ENCODE results near the gene SEZ6L2. TPM values are rescaled to one million over a fixed set of nuclear protein-coding genes. Genes with fewer than 3 reads are reported as not detected.

Gene SEZ6L2
- total RNA-seq, 2 donors from 2014 or later = 0.82 to 1.8 TPM

- DNase-seq = no peak
- intact Hi-C loops (cut with DNase I) = loop anchor here (10.0 kb wide), 2 partner anchors 141 to 151 kb away; partner anchors contain the start of gene DOC2A (in 1 of the 2)
- ATAC-seq = no peak
Observed at GRCh38 chr16:29863669-29863984, 35.7 kb downstream of the SEZ6L2 start.

GRCh38 chr16:29862884-29863668 is 36.3 kb downstream of the SEZ6L2 start, which contains the start of gene CDIPT:
Gene CDIPT (minus strand): TSS chr16:29863226. CDS start chr16:29862857, 369 bp downstream.
- intact Hi-C loops (cut with DNase I) = loop anchor here (10.0 kb wide), 2 partner anchors 142 to 152 kb away; partner anchors contain the start of gene DOC2A (in 1 of the 2)
- DNase-seq (peak; percentile 96), ATAC-seq (peak; percentile 97)

- DNase-seq (peak; percentile 45), ATAC-seq (peak; percentile 2 to 9)
- intact Hi-C loops (cut with DNase I) = loop anchor here (10.0 kb wide), 2 partner anchors 142 to 152 kb away; partner anchors contain the start of gene DOC2A (in 1 of the 2)
Observed at GRCh38 chr16:29862383-29862883, 36.9 kb downstream of the SEZ6L2 start.

- ATAC-seq (peak in 1 of 2 donors; percentile 21), DNase-seq (no peak)
- intact Hi-C loops (cut with DNase I) = loop anchor here (10.0 kb wide), 2 partner anchors 145 to 155 kb away; partner anchors contain the start of gene DOC2A (in 1 of the 2)
Observed at GRCh38 chr16:29860218-29860617, 39.1 kb downstream of the SEZ6L2 start.

- no peak for ATAC-seq
- no peak for DNase-seq
- intact Hi-C loops (cut with DNase I) = no loop called here
Observed at GRCh38 chr16:29858974-29859373, 40.4 kb downstream of the SEZ6L2 start.

- DNase-seq (no peak), ATAC-seq (no peak)
- intact Hi-C loops (cut with DNase I) = no loop called here
Observed at GRCh38 chr16:29858149-29858849, 41.1 kb downstream of the SEZ6L2 start.

- intact Hi-C loops (cut with DNase I) = no loop called here
- DNase-seq (no peak), ATAC-seq (no peak)
Observed at GRCh38 chr16:29857133-29857760, 42.1 kb downstream of the SEZ6L2 start.

- ATAC-seq = no peak
Observed at GRCh38 chr16:29854520-29855100, 44.7 kb downstream of the SEZ6L2 start.

GRCh38 chr16:29852654-29853053 is 46.7 kb downstream of the SEZ6L2 start:
- intact Hi-C loops (cut with DNase I) = no loop called here
- no peak for DNase-seq
- peak; percentile 52 to 70 for ATAC-seq

More at GRCh38 chr16:29854520-29855100, 44.7 kb downstream of the SEZ6L2 start:
- intact Hi-C loops (cut with DNase I) = no loop called here
- DNase-seq = no peak

GRCh38 chr16:29850998-29851397 is 48.4 kb downstream of the SEZ6L2 start:
- DNase-seq = no peak
- no peak for ATAC-seq
- intact Hi-C loops (cut with DNase I) = no loop called here

GRCh38 chr16:29849505-29849904 is 49.8 kb downstream of the SEZ6L2 start:
- intact Hi-C loops (cut with DNase I) = loop anchor here in 1 of 2 donors (10.0 kb wide), 1 partner anchor 145 kb away; no protein-coding TSS in a partner anchor
- no peak for DNase-seq
- ATAC-seq = peak in 1 of 2 donors; percentile 18

- ATAC-seq = peak; percentile 72 to 80
- intact Hi-C loops (cut with DNase I) = loop anchor here in 1 of 2 donors (10.0 kb wide), 1 partner anchor 144 kb away; no protein-coding TSS in a partner anchor
- peak; percentile 81 for DNase-seq
Observed at GRCh38 chr16:29848420-29849297, 50.7 kb downstream of the SEZ6L2 start.

- no peak for ATAC-seq
- no peak for DNase-seq
- intact Hi-C loops (cut with DNase I) = loop anchor here in 1 of 2 donors (10.0 kb wide), 1 partner anchor 141 kb away; no protein-coding TSS in a partner anchor
Observed at GRCh38 chr16:29845656-29846055, 53.7 kb downstream of the SEZ6L2 start.

- ATAC-seq (peak in 1 of 2 donors; percentile 27), DNase-seq (peak; percentile 50)
- intact Hi-C loops (cut with DNase I) = loop anchor here in 1 of 2 donors (10.0 kb wide), 1 partner anchor 140 kb away; no protein-coding TSS in a partner anchor
Observed at GRCh38 chr16:29844575-29845331, 54.6 kb downstream of the SEZ6L2 start.

GRCh38 chr16:29843931-29844330 is 55.4 kb downstream of the SEZ6L2 start:
- ATAC-seq = no peak
- intact Hi-C loops (cut with DNase I) = loop anchor here in 1 of 2 donors (10.0 kb wide), 1 partner anchor 139 kb away; no protein-coding TSS in a partner anchor

GRCh38 chr16:29842732-29843346 is 56.5 kb downstream of the SEZ6L2 start:
- DNase-seq = no peak
- ATAC-seq = no peak
- intact Hi-C loops (cut with DNase I) = loop anchor here in 1 of 2 donors (10.0 kb wide), 1 partner anchor 138 kb away; no protein-coding TSS in a partner anchor

More at GRCh38 chr16:29843931-29844330, 55.4 kb downstream of the SEZ6L2 start:
- no peak for DNase-seq

Measured in left cardiac atrium (tissue), 4 donors.